ENCODE results near the gene DUSP5. TPM values are rescaled to one million over a fixed set of nuclear protein-coding genes. Genes with fewer than 3 reads are reported as not detected.

DUSP5 gene
- 58.5 and 67.8 TPM in 2 replicates for total RNA-seq

GRCh38 chr10:110497438-110498086 is at the start of gene DUSP5:
TSS of gene DUSP5 (plus strand) at chr10:110497907. CDS start at chr10:110498122, 215 bp downstream.

Other genes starting within 250 kb of the DUSP5 start
- gene SMNDC1, start 193.0 kb upstream of the DUSP5 start, total RNA-seq: 9.5 and 12.5 TPM in 2 replicates
- gene SMC3, start 69.8 kb downstream of the DUSP5 start, total RNA-seq: 38.4 and 53.8 TPM in 2 replicates
- gene RBM20, start 146.4 kb downstream of the DUSP5 start, total RNA-seq: under 0.01 TPM in 2 replicates